Liver (tissue), 3 donors: ENCODE results near the gene S100PBP.

Experiments used
- CTCF ChIP-seq: fragments of 150-350 bp; IDR thresholded peaks from 2 replicates; pipeline ENCODE4 v1.5.1; 2017; ENCODE audit warnings: improper control_type of control experiment, low read depth, low read length; ENCODE audit not compliant: missing input control
- EGR1 ChIP-seq, 2 donors: IDR thresholded peaks; 2 replicates each; pipeline ENCODE4 v1.6.1; 2016 to 2018; ENCODE audit warnings: antibody characterized with exemption in 2 of 2, low read depth in 2 of 2
- FOXA1 ChIP-seq: IDR thresholded peaks from 2 replicates; pipeline ENCODE4 v1.6.1; 2016; ENCODE audit warnings: antibody characterized with exemption
- HNF4G ChIP-seq: IDR thresholded peaks from 2 replicates; pipeline ENCODE4 v1.6.1; 2016; ENCODE audit warnings: antibody characterized with exemption
- JUND ChIP-seq, 2 donors: IDR thresholded peaks; 2 replicates each; pipeline ENCODE4 v1.6.1; 2016; ENCODE audit warnings: antibody characterized with exemption in 2 of 2
- MAX ChIP-seq: IDR thresholded peaks from 2 replicates; pipeline ENCODE4 v1.6.1; 2016; ENCODE audit warnings: antibody characterized with exemption
- RAD21 ChIP-seq, 2 donors: IDR thresholded peaks; 2 replicates each; pipeline ENCODE4 v1.6.1; 2016; ENCODE audit warnings: antibody characterized with exemption in 2 of 2, mild to moderate bottlenecking in 2 of 2
- REST ChIP-seq: IDR thresholded peaks from 2 replicates; pipeline ENCODE4 v1.6.1; 2016; ENCODE audit warnings: antibody characterized with exemption, mild to moderate bottlenecking
- SP1 ChIP-seq: IDR thresholded peaks from 2 replicates; pipeline ENCODE4 v1.6.1; 2018; ENCODE audit warnings: antibody characterized with exemption, mild to moderate bottlenecking
- YY1 ChIP-seq: IDR thresholded peaks from 2 replicates; pipeline ENCODE4 v1.6.1; 2016; ENCODE audit warnings: antibody characterized with exemption, mild to moderate bottlenecking
- TF ChIP-seq, protein P1 (sequence below): IDR thresholded peaks from 2 replicates; pipeline ENCODE4 v1.6.1; 2016; ENCODE audit warnings: antibody characterized with exemption
- donor health status: healthy.
- donor health status: healthy.

GRCh38 chr1:32818804-32819541, 1.5 kb downstream of the S100PBP start:
- TF ChIP-seq YY1 (no peak), REST (no peak), RAD21 (IDR thresholded peaks at IDR 0.05) (no peak), CTCF (no peak), HNF4G (no peak), SP1 (no peak), JUND (IDR thresholded peaks at IDR 0.05) (no peak), MAX (no peak), FOXA1 (no peak), EGR1 (IDR thresholded peaks at IDR 0.05; ENCODE audit: low read depth in 2 of 2) (no peak)
- TF ChIP-seq, protein P1, sequence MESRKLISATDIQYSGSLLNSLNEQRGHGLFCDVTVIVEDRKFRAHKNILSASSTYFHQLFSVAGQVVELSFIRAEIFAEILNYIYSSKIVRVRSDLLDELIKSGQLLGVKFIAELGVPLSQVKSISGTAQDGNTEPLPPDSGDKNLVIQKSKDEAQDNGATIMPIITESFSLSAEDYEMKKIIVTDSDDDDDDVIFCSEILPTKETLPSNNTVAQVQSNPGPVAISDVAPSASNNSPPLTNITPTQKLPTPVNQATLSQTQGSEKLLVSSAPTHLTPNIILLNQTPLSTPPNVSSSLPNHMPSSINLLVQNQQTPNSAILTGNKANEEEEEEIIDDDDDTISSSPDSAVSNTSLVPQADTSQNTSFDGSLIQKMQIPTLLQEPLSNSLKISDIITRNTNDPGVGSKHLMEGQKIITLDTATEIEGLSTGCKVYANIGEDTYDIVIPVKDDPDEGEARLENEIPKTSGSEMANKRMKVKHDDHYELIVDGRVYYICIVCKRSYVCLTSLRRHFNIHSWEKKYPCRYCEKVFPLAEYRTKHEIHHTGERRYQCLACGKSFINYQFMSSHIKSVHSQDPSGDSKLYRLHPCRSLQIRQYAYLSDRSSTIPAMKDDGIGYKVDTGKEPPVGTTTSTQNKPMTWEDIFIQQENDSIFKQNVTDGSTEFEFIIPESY = no peak
